GM23338 (cell line): ENCODE results near the gene VRK1. TPM values are rescaled to one million over a fixed set of nuclear protein-coding genes. Genes with fewer than 3 reads are reported as not detected.

Experiments used
- ATAC-seq: fragments of 200-7000 bp; cut with Tn5 transposase; 3 replicates; pipeline ENCODE4 v1.9.1; 2020
- DNase-seq: peaks from one replicate; pipeline ENCODE4 v3.0.0-alpha.2; 2015; ENCODE audit warnings: low spot score
- H2AFZ ChIP-seq: fragments of 200-600 bp; sonication (generic); 2 replicates; pipeline ENCODE4 v1.8.0; 2016; ENCODE audit warnings: antibody characterized with exemption, mild to moderate bottlenecking, moderate library complexity
- H3F3A ChIP-seq: fragments of 200-600 bp; sonication (generic); replicated peaks from 2 replicates; pipeline ENCODE4 v1.8.0; 2017; ENCODE audit warnings: antibody characterized with exemption, mixed run types, low read depth
- H3K27ac ChIP-seq: fragments of 200-600 bp; sonication (generic); 2 replicates; pipeline ENCODE4 v1.6.1; 2016; ENCODE audit warnings: low read depth
- H3K27me3 ChIP-seq: fragments of 200-600 bp; sonication (generic); 2 replicates; pipeline ENCODE4 v1.8.0; 2016; ENCODE audit warnings: mild to moderate bottlenecking, mixed run types, moderate library complexity; ENCODE audit not compliant: insufficient read depth
- H3K36me3 ChIP-seq: fragments of 200-600 bp; sonication (generic); 2 replicates; pipeline ENCODE4 v1.8.0; 2016; ENCODE audit warnings: mild to moderate bottlenecking; ENCODE audit not compliant: insufficient read depth
- H3K4me1 ChIP-seq: fragments of 200-600 bp; sonication (generic); 2 replicates; pipeline ENCODE4 v1.8.0; 2016; ENCODE audit warnings: mild to moderate bottlenecking, moderate library complexity; ENCODE audit not compliant: insufficient read depth
- H3K4me2 ChIP-seq: fragments of 200-600 bp; sonication (generic); 2 replicates; pipeline ENCODE4 v1.7.1; 2017; ENCODE audit warnings: mixed run types
- H3K4me3 ChIP-seq: fragments of 200-600 bp; sonication (generic); 2 replicates; pipeline ENCODE4 v1.6.1; 2016; ENCODE audit warnings: mixed run types
- H3K79me2 ChIP-seq: fragments of 200-600 bp; sonication (generic); replicated peaks from 2 replicates; pipeline ENCODE4 v1.8.0; 2017; ENCODE audit warnings: mild to moderate bottlenecking; ENCODE audit not compliant: insufficient read depth
- H3K9me2 ChIP-seq: fragments of 200-600 bp; sonication (generic); 2 replicates; pipeline ENCODE4 v1.8.0; 2017; ENCODE audit not compliant: insufficient read depth
- H4K20me1 ChIP-seq: fragments of 200-600 bp; sonication (generic); replicated peaks from 2 replicates; pipeline ENCODE4 v1.8.0; 2017; ENCODE audit warnings: mild to moderate bottlenecking; ENCODE audit not compliant: insufficient read depth
- H3K27ac Mint-ChIP-seq: 2 replicates; pipeline ENCODE4 v1.8.0; 2020; ENCODE audit warnings: inconsistent platforms, mild to moderate bottlenecking, moderate library complexity, mixed read lengths
- H3K27me3 Mint-ChIP-seq: 3 replicates; pipeline ENCODE4 v1.8.0; 2022; ENCODE audit warnings: low read depth, mild to moderate bottlenecking, moderate library complexity, mixed read lengths, inconsistent platforms; ENCODE audit not compliant: insufficient read depth, poor library complexity
- H3K36me3 Mint-ChIP-seq: 3 replicates; pipeline ENCODE4 v1.8.0; 2021; ENCODE audit warnings: low read depth, mild to moderate bottlenecking, inconsistent platforms, moderate library complexity, mixed read lengths
- H3K4me1 Mint-ChIP-seq: 3 replicates; pipeline ENCODE4 v1.8.0; 2020; ENCODE audit warnings: mild to moderate bottlenecking, inconsistent platforms, mixed read lengths
- H3K4me3 Mint-ChIP-seq: 3 replicates; pipeline ENCODE4 v1.8.0; 2021; ENCODE audit warnings: moderate library complexity, mild to moderate bottlenecking, inconsistent platforms, mixed read lengths
- H3K9me3 Mint-ChIP-seq: 3 replicates; pipeline ENCODE4 v1.8.0; 2020; ENCODE audit warnings: moderate library complexity, mild to moderate bottlenecking, inconsistent platforms, mixed read lengths
- CREB1 ChIP-seq: fragments of 250-450 bp; sonication (Bioruptor Pico); IDR thresholded peaks from 2 replicates; pipeline ENCODE4 v1.5.0; 2020; ENCODE audit warnings: low read depth, mild to moderate bottlenecking, moderate library complexity
- EZH2 ChIP-seq: fragments of 200-600 bp; sonication (generic); IDR thresholded peaks from one replicate; pipeline ENCODE4 v1.8.0; 2017; ENCODE audit warnings: antibody characterized with exemption, mild to moderate bottlenecking, low read depth; ENCODE audit not compliant: unreplicated experiment
- JUNB ChIP-seq: IDR thresholded peaks from one replicate; pipeline ENCODE4 v1.6.1; 2016; ENCODE audit warnings: antibody characterized with exemption; ENCODE audit not compliant: unreplicated experiment
- NANOG ChIP-seq: IDR thresholded peaks from 2 replicates; pipeline ENCODE4 v1.6.1; 2016; ENCODE audit warnings: antibody characterized with exemption, borderline replicate concordance
- STAT1 ChIP-seq: IDR thresholded peaks from one replicate; pipeline ENCODE4 v1.6.1; 2016; ENCODE audit warnings: antibody characterized with exemption; ENCODE audit not compliant: unreplicated experiment
- ZNF331 ChIP-seq: fragments of 250-450 bp; sonication (Bioruptor Pico); IDR thresholded peaks from 2 replicates; pipeline ENCODE4 v1.5.0; 2020; ENCODE audit warnings: low read depth, mild to moderate bottlenecking, moderate library complexity
- polyA plus RNA-seq: library from polyadenylated mRNA; unstranded; fragments of >200 nt; fragmentation: Nextera tagmentation; extraction: Ambion mirVana; gene quantifications from 2 replicates; pipeline ENCODE4 v1.2.1, GENCODE V29; 2016
- total RNA-seq: library from RNA; depleted of rRNA; stranded (reverse); fragments of >200 nt; shearing (Covaris generic); gene quantifications from 2 replicates; pipeline ENCODE4 v1.2.3, GENCODE V29; 2014
- TF ChIP-seq, protein P1 (sequence below): fragments of 250-450 bp; sonication (Bioruptor Pico); IDR thresholded peaks from 2 replicates; pipeline ENCODE4 v1.5.0; 2020; ENCODE audit warnings: mild to moderate bottlenecking, moderate library complexity
- TF ChIP-seq, protein P2 (sequence below): IDR thresholded peaks from 2 replicates; pipeline ENCODE4 v1.6.1; 2016; ENCODE audit warnings: antibody characterized with exemption
- TF ChIP-seq, protein P3 (sequence below), 2 experiments: fragments of 200-600 bp in 1 of 2; sonication (generic) in 1 of 2; conservative IDR thresholded peaks; 2 replicates each; pipeline versions ENCODE4 v1.5.1 to v1.6.1; 2016 to 2017; ENCODE audit warnings: antibody characterized with exemption in 2 of 2, low read depth in 2 of 2, mild to moderate bottlenecking in 2 of 2, moderate library complexity in 1 of 2

Gene VRK1
- total and polyA plus RNA-seq, 2 experiments from 2014 or later: 83.8 to 119 TPM

DNA sequence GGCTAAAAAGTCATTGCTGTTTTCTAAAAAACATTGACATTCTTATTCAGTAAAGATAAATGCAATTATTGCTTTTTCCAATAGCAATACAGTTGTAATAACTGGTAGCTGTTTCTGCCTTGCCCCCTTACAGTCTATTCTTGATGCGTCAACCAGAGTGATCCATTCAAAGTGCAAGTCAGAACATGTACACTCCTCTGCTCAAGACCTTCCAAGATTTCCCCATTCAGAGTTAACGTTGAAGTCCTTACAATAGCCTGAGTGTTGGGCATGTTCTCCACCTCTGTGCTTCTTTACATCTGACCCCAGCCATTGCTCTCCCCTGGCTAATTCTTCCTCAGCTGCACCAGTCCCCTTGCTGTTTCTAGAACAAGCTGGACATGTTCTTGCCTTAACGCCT, 24.3 kb downstream of the VRK1 start (continued):
- no peak for TF ChIP-seq JUNB
- TF ChIP-seq, protein P1, sequence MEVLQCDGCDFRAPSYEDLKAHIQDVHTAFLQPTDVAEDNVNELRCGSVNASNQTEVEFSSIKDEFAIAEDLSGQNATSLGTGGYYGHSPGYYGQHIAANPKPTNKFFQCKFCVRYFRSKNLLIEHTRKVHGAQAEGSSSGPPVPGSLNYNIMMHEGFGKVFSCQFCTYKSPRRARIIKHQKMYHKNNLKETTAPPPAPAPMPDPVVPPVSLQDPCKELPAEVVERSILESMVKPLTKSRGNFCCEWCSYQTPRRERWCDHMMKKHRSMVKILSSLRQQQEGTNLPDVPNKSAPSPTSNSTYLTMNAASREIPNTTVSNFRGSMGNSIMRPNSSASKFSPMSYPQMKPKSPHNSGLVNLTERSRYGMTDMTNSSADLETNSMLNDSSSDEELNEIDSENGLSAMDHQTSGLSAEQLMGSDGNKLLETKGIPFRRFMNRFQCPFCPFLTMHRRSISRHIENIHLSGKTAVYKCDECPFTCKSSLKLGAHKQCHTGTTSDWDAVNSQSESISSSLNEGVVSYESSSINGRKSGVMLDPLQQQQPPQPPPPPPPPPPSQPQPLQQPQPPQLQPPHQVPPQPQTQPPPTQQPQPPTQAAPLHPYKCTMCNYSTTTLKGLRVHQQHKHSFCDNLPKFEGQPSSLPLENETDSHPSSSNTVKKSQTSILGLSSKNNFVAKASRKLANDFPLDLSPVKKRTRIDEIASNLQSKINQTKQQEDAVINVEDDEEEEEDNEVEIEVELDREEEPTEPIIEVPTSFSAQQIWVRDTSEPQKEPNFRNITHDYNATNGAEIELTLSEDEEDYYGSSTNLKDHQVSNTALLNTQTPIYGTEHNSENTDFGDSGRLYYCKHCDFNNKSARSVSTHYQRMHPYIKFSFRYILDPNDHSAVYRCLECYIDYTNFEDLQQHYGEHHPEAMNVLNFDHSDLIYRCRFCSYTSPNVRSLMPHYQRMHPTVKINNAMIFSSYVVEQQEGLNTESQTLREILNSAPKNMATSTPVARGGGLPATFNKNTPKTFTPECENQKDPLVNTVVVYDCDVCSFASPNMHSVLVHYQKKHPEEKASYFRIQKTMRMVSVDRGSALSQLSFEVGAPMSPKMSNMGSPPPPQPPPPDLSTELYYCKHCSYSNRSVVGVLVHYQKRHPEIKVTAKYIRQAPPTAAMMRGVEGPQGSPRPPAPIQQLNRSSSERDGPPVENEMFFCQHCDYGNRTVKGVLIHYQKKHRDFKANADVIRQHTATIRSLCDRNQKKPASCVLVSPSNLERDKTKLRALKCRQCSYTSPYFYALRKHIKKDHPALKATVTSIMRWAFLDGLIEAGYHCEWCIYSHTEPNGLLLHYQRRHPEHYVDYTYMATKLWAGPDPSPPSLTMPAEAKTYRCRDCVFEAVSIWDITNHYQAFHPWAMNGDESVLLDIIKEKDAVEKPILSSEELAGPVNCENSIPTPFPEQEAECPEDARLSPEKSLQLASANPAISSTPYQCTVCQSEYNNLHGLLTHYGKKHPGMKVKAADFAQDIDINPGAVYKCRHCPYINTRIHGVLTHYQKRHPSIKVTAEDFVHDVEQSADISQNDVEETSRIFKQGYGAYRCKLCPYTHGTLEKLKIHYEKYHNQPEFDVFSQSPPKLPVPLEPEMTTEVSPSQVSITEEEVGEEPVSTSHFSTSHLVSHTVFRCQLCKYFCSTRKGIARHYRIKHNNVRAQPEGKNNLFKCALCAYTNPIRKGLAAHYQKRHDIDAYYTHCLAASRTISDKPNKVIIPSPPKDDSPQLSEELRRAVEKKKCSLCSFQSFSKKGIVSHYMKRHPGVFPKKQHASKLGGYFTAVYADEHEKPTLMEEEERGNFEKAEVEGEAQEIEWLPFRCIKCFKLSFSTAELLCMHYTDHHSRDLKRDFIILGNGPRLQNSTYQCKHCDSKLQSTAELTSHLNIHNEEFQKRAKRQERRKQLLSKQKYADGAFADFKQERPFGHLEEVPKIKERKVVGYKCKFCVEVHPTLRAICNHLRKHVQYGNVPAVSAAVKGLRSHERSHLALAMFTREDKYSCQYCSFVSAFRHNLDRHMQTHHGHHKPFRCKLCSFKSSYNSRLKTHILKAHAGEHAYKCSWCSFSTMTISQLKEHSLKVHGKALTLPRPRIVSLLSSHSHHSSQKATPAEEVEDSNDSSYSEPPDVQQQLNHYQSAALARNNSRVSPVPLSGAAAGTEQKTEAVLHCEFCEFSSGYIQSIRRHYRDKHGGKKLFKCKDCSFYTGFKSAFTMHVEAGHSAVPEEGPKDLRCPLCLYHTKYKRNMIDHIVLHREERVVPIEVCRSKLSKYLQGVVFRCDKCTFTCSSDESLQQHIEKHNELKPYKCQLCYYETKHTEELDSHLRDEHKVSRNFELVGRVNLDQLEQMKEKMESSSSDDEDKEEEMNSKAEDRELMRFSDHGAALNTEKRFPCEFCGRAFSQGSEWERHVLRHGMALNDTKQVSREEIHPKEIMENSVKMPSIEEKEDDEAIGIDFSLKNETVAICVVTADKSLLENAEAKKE (CRISPR knock-in tag): no peak

DNA sequence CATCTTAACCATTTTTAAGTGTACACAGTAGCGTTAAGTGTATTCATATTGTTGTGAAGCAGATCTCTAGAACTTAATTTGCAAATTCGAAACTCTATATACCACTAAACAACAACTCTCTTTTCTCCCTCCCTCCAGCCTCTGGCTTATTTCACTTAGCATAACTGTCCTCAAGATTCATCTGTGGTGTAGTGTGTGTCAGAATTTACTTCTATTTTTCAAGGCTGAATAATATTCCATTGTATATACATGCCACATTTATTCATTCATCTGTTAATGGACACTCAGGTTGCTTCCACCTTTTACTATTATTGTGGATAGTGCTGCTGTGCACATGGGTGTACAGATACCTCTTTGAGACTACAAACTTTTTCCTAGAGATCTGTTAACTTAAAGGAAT, 26.5 kb downstream of the VRK1 start:
- no peaks in the 10 kb centered on the region for H3K27me3 ChIP-seq
- H3K4me1 ChIP-seq: no peaks in the 10 kb centered on the region; the same call in 1 of the 2 replicates
- no peaks in the 10 kb centered on the region for H3K27me3 Mint-ChIP-seq
- H3K27ac Mint-ChIP-seq: no peak overlapping the region
- no peak overlapping the region for H3K4me3 ChIP-seq
- H4K20me1 ChIP-seq: peaks cover 49% of the 10 kb centered on the region
- H3K9me2 ChIP-seq: no peaks in the 10 kb centered on the region
- H3K9me3 Mint-ChIP-seq: no peaks in the 10 kb centered on the region
- no peak overlapping the region for H3K4me3 Mint-ChIP-seq
- ATAC-seq (no peak), DNase-seq (no peak)
- no peak overlapping the region for H3K4me2 ChIP-seq
- no peaks in the 10 kb centered on the region for H3F3A ChIP-seq
- no peaks in the 10 kb centered on the region; the same call in 2 of the 3 replicates for H3K36me3 Mint-ChIP-seq
- no peak overlapping the region for H2AFZ ChIP-seq
- H3K4me1 Mint-ChIP-seq: peaks cover 32% of the 10 kb centered on the region
- peaks cover 100% of the 10 kb centered on the region for H3K79me2 ChIP-seq
- H3K36me3 ChIP-seq: no peaks in the 10 kb centered on the region
- no peak overlapping the region for H3K27ac ChIP-seq
- TF ChIP-seq ZNF331 (CRISPR knock-in tag) (no peak), EZH2 (no peak), STAT1 (no peak), NANOG (no peak), CREB1 (CRISPR knock-in tag) (no peak), JUNB (no peak)
- TF ChIP-seq, protein P2, sequence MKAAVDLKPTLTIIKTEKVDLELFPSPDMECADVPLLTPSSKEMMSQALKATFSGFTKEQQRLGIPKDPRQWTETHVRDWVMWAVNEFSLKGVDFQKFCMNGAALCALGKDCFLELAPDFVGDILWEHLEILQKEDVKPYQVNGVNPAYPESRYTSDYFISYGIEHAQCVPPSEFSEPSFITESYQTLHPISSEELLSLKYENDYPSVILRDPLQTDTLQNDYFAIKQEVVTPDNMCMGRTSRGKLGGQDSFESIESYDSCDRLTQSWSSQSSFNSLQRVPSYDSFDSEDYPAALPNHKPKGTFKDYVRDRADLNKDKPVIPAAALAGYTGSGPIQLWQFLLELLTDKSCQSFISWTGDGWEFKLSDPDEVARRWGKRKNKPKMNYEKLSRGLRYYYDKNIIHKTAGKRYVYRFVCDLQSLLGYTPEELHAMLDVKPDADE: no peak
- TF ChIP-seq, protein P3, sequence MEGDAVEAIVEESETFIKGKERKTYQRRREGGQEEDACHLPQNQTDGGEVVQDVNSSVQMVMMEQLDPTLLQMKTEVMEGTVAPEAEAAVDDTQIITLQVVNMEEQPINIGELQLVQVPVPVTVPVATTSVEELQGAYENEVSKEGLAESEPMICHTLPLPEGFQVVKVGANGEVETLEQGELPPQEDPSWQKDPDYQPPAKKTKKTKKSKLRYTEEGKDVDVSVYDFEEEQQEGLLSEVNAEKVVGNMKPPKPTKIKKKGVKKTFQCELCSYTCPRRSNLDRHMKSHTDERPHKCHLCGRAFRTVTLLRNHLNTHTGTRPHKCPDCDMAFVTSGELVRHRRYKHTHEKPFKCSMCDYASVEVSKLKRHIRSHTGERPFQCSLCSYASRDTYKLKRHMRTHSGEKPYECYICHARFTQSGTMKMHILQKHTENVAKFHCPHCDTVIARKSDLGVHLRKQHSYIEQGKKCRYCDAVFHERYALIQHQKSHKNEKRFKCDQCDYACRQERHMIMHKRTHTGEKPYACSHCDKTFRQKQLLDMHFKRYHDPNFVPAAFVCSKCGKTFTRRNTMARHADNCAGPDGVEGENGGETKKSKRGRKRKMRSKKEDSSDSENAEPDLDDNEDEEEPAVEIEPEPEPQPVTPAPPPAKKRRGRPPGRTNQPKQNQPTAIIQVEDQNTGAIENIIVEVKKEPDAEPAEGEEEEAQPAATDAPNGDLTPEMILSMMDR (conservative IDR thresholded peaks at IDR 0.05; ENCODE audit: low read depth in 2 of 2): no peak
